ENCODE results near the gene INO80E.

INO80E gene

DNA sequence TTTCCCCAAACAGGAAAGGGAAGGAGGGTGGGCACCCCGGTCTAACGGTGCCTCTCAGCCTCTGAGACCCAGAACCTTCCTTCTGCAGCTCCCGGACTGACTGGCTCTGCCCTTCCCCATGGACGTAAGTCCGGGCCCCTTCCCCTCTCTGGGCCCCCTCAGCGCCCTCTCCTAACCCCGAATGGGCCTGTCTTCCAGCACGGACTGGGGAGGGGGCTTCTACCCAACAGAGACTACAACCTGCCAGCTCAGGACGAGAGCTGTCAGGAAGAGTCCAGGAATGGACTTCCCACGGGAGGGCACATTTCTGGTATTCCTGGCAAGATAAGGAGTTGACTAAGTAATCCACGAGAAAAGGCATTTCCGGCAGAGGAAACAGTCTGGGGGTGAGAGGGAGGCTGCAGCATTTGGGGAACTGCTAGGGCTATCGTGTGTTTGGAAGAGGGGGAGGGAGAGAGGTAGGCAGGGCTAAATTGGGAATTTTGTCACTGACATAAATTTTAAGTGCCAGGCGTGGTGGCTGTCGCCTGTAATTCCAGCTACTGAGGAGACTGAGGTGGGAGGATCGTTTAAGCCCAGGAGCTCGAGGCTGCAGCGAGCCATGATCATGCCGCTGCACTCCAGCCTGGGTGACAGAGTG lies 57.5 kb downstream of the INO80E start:
- peak overlapping the region; percentile 61 for H3K9ac ChIP-seq (ENCODE audit: low read length)
- peak overlapping the region; percentile 84 for H3K4me3 ChIP-seq (ENCODE audit: low read length)
- no peak overlapping the region for H3K27ac ChIP-seq (ENCODE audit: low read length)

DNA sequence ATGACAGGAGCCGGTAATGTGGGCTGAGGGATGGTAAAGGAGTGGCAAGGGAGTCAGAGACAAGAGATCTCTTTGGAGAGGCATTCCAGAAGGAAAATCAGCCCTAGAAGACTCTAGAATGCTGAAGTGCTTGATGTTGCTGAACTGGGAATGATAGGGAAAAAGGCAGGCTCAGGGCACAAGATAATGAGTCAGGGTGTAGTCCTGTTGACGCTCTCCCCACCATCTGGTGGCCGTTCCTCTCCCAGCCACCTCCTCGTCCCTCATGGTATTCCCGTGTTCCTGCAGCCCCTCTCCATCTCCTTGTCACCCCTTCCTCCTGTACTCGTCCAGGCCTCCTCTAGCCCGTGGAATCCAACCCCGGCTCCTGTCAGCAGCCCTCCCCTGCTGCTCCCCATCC lies 58.4 kb downstream of the INO80E start:
- H3K9me3 ChIP-seq (ENCODE audit: control insufficient read depth, low read depth, low read length): no peaks in the 10 kb centered on the region
- H3K4me1 ChIP-seq (ENCODE audit: control insufficient read depth, low read depth, low read length): peaks cover 3% of the 10 kb centered on the region
- no peak overlapping the region for H3K27ac ChIP-seq (ENCODE audit: low read length)
- no peak overlapping the region for H3K9ac ChIP-seq (ENCODE audit: low read length)
- H3K4me3 ChIP-seq (ENCODE audit: low read length): no peak overlapping the region
- no peaks in the 10 kb centered on the region for H3K36me3 ChIP-seq (ENCODE audit: control insufficient read depth, low read depth, low read length)
- no peaks in the 10 kb centered on the region for H3K27me3 ChIP-seq (ENCODE audit: control insufficient read depth, insufficient read depth, low read length)

More for the DNA sequence above, 57.5 kb downstream of the INO80E start:
- Histone ChIP-seq H3K36me3 (ENCODE audit: control insufficient read depth, low read depth, low read length) (no peaks in the 10 kb centered on the region), H3K9me3 (ENCODE audit: control insufficient read depth, low read depth, low read length) (no peaks in the 10 kb centered on the region), H3K27me3 (ENCODE audit: control insufficient read depth, insufficient read depth, low read length) (no peaks in the 10 kb centered on the region), H3K4me1 (ENCODE audit: control insufficient read depth, low read depth, low read length) (peaks cover 3% of the 10 kb centered on the region)

DNA sequence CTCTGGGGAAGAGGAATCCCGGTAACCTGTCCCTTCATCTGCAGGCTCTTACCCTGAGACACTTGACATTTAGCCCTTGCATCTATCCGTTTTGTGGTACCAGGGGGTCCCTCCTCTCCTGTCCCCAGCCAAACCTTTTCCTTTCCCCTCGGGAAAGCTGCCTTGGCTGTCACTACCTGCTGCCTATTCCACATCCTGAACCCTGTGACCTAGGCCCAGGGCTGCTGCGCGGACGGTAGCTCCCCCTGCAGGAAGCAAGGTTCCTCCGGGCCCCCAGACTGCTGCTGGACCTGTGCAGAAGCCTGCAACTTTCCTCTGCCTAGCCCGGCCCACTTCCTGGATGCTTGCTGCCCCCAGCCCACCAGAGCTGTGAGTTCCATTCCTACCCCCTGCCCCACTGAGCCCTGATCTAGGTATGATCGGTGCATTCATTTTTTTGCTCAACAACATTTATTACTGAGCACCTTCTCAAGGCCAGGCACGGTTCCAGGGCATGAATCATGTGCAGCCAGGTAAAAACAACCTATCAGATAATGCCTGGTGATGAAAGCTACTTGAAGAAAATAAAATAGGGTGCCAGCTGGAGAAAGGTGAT lies 59.0 kb downstream of the INO80E start:
- no peaks in the 10 kb centered on the region for H3K36me3 ChIP-seq (ENCODE audit: control insufficient read depth, low read depth, low read length)
- no peak overlapping the region for H3K9ac ChIP-seq (ENCODE audit: low read length)
- H3K9me3 ChIP-seq (ENCODE audit: control insufficient read depth, low read depth, low read length): no peaks in the 10 kb centered on the region
- no peak overlapping the region for H3K4me3 ChIP-seq (ENCODE audit: low read length)
- no peaks in the 10 kb centered on the region for H3K27me3 ChIP-seq (ENCODE audit: control insufficient read depth, insufficient read depth, low read length)
- H3K4me1 ChIP-seq (ENCODE audit: control insufficient read depth, low read depth, low read length): peaks cover 3% of the 10 kb centered on the region
- no peak overlapping the region for H3K27ac ChIP-seq (ENCODE audit: low read length)
